Nucleus accumbens (tissue), 56 donors: ENCODE measurements around the gene HSF2BP.
"Not testable (repeated sequence)": the region's sequence is repeated elsewhere in the genome, so short reads cannot be mapped to it uniquely, and the experiment has no call there.

Experiments
- DNase-seq, 56 donors: peaks; one replicate each; lab custom pipeline; 2025; lab: John Stamatoyannopoulos, UW

Gene HSF2BP

DNA sequence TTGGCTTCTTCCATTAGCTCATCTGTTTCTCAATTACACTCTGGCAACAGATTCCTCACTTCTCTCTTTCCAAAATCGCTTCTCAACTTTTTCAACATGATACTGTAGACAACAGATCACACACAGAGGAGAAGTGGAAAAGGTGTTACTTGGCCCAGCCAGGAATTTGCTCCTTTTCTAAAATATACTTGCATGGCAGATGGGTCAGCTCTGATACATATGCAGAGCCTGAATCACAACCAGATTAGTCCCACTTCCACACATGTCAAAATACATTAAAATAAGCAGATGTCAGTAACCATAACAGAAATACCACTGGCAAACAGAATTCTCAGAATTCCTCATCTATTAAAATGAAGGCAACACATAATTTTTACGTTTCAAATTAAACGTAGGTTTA, 89.1 kb downstream of the HSF2BP start:
- DNase-seq, result not testable (repeated sequence)

DNA sequence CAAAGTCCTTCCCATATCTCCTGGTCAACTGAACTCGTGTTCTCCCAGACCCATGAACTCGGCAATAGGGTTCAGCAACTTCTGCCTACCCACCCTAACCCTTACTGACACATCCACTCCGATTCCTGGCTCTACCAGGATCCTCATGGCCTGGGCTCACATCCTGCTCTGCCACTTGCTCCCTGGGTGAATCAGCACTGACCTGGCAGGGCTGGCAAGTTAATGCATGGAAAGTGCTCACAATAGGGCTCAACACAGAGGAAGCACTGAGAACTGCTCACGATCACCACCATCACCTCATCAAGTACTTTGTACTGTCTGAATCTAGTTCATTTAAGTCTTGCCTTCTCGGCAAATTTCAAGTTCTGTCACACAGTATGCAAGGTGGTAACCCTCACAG, 96.8 kb downstream of the HSF2BP start:
- DNase-seq, result not testable (repeated sequence)

- DNase-seq, result not testable (repeated sequence)
These were observed 118.7 kb downstream of the HSF2BP start for GRCh38 chr21:43540561-43540960.

- not testable (repeated sequence) for DNase-seq
These were observed 136.7 kb downstream of the HSF2BP start for GRCh38 chr21:43522495-43523131.

DNA sequence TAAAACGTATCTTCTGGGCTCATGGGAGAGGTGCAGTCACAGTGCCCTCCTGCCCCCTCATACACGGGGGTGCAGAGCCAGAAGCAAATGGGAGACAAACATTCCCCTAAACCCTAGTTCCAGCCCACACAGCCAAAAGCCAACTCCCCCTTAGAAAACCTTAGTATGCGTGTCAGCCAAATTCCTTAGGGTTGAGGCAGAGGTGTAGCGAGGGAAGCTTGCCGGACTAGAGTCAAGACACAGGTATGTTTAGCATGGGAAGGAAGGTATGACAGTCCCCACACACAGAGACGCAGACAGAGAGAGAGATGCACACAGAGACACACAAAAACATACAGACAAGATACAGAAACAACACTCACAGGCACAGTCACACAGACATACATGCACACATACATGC, 141.6 kb downstream of the HSF2BP start:
- DNase-seq, result not testable (repeated sequence)

DNA sequence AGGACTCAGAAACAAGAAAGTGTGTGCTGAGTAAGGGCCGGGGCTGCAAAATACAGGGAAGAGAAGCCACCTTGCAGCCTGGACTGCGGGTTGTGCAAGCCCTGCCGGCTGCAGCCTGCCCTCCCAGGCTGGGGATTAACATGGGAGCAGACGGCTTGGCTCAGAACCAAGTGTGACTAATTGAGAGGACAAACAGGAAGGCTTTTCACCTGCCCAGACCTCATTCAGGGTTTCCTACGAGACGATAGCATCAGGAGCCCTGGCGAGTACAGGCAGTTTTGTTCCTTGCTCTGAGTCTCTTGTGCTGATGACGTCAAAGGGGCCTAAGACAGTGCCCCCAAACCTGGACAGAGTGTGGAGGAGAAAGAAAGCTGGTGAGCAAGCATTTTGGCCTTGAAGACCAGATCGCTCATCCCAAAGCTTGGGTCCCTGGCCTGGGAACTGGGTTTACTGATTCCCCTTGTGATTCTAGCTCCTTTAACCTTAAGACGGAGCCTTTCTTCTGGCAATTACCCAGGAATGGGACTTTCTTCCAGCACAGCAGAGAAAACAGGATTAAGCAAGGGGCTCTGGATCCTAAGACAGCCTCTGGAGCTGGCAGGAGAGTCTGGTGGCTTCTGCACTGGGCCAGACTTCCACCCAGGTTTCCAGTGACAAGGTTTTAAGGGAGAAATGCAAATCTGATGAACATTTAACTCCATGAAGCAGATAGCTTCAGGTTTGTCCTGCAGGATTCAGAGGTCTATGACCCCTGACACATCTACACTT, 142.2 kb downstream of the HSF2BP start:
- DNase-seq, result not testable (repeated sequence)

DNA sequence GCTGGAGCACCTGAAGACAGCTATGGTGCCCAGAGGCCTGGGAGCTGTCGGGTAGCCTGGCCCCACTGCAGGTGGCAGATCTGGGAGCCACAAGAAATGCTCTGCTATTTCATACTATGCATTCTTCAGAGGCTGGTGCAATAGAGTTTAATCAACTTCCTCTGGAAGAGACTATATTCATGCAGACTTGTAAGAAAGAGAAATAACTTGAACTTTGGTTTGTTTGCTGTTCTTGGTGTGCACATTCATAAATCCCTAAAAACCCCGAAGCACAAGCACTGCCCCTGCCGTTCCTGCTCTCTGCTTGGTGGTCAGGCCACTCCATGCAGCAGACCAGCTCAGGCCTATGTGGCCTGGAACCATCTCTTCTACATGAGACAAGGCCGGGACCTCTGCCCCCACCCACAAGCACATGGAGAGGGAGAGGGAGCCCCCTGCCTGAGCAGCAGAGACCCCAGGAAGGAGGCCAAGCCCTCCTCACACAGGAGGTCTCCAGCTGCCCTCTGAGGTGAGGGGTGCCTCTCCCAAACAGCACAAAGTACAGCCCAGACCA, 142.9 kb downstream of the HSF2BP start:
- DNase-seq, result not testable (repeated sequence)

DNA sequence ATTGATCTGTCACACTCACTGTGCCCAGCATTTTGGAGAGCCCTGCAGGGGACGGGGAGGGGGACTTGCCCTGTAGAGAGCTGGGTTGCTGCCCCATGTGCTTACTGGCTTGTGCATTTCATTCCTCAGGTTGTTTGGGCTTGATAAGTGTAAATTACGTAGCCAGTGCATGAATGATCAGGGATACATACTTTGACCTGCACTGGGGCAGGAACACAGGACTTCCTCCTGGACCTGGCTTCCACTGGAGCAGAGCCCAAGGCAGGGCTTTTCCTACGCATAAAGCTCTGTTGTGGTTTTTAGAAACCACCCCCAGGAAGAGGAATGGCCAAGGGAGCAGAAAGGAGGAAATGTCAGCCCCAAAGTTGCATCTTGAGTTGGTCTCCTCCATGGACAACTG, 144.5 kb downstream of the HSF2BP start:
- DNase-seq, result not testable (repeated sequence)

- not testable (repeated sequence) for DNase-seq
These were observed 146.3 kb downstream of the HSF2BP start for GRCh38 chr21:43513023-43513422.

- DNase-seq, result not testable (repeated sequence)
These were observed 148.1 kb downstream of the HSF2BP start for GRCh38 chr21:43511209-43511608.

DNA sequence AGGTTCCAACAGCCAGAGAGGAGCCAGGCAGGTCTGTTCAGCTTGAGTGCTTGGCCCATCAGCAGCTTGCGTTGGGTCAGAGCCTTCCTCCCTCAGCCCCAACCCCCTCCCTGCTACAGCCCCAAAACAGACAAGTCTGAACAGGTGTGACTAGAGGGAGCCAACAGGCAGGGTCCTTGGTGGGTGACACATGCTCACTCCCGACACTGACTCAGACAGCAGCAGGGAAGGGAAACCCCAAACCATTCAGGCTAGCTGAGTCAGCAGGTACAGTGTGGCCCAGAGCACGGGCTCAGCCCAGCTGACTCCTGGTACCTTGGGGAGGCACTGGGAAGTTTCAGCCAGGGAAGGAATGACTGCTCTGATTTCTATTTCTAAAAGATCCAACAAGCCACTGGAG, 148.6 kb downstream of the HSF2BP start:
- DNase-seq, result not testable (repeated sequence)

GRCh38 chr21:43503892-43504291, 155.4 kb downstream of the HSF2BP start:
- DNase-seq, result not testable (repeated sequence)

DNA sequence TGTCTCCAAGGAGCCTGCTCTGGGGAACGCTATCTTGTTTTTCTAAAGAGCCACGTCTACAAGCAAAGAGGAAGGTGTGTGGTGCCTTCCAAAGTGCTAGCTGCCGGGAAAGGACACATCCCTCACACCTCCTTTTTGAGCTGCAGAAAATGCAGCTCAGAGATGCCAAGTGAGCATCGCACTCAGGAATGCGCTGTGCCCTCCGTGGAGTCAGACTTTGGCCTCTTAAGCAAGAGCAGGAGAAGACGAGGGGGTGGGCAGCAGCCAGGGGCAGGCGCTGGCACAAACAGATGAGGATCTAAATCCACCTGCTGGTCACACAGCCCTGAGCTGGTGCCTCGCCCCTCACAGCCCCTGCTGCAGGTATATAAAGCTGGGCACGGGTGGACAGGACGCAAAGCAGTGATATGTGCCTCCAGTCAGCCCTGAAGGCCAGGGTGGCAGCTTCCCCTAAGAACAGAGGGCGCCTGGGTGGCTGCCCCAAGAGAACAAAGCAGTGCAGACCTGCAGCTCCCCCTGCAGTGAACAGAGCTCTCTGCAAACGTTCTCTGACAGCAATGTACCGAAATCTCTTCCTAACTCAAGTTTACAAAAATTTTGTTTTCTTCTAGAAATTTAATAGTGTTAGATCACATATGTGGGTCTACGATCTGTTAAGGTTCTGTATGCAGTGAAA, 156.1 kb downstream of the HSF2BP start:
- not testable (repeated sequence) for DNase-seq

DNA sequence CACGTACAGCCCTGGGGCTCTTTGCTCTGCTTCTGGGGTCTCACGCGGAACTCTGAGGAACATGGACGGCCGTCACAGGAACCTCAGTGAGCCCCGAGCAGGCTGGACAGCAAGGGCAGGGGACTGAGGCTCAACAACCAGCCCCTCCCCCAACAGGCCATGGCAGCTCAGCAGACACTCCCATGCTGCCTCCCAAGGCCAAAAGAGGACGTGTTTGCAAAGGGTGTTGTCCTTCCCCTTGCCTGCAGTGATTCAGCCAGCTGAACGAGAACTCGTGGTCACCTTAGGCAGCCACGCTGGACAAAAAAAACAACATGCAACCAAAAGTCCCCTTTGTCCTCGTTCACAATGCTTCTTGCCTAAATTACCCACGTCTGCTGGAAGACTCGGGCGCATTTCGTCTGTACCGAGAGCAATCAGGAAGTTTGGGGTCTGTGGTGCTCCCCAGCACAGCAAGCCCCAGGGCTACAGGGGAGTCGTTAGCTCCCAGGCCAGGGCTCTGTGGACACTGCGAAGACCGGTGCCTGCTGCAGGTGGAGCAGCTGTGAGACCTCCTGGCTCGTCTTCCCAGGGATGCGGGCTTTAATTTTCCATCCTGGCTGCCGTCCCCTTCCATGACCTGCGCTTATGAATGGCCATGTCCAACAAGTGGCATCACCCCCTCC, 156.7 kb downstream of the HSF2BP start:
- not testable (repeated sequence) for DNase-seq

DNA sequence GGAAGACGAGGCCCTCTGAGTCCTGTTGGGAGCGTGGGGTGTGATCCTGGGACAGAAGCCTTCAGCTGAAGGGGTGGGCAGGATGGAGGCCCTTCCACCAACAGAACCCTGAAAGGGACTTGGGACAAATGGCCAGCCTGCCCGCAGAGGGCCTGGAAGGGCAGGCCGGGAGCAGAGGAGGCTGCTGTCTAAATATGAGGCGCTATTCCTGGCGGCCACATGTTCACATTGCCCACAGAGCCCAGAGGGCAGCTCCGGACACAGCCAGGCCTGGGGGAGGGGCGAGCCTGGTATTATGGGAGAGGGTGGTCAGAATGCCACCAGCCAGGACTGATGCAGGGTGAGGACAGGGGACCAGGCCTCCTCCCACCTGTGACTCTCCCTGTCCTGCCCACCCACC, 160.4 kb downstream of the HSF2BP start:
- not testable (repeated sequence) for DNase-seq

DNA sequence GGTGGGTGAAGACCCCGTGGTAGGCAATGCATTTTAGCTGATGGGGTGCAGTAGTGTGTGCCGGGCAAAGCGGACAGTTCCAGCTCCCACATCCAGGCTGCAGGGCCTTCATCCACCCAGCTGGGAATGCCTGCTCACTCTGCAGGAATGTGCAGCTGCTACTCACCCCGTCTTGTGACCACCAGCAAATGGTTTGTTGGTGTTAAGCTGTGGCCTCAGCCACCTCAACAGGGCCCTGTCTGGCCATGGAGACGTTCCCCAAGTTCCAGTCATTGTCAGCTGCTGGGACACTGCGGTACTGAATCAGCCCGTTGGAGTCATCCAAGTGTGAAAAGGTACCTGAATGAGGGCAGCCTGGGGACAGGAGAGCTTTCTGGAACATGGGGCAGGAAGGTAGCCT, 161.2 kb downstream of the HSF2BP start:
- not testable (repeated sequence) for DNase-seq

- not testable (repeated sequence) for DNase-seq
These were observed 164.8 kb downstream of the HSF2BP start for GRCh38 chr21:43494279-43495012.

- DNase-seq, result not testable (repeated sequence)
These were observed 165.8 kb downstream of the HSF2BP start for GRCh38 chr21:43493471-43493870.

DNA sequence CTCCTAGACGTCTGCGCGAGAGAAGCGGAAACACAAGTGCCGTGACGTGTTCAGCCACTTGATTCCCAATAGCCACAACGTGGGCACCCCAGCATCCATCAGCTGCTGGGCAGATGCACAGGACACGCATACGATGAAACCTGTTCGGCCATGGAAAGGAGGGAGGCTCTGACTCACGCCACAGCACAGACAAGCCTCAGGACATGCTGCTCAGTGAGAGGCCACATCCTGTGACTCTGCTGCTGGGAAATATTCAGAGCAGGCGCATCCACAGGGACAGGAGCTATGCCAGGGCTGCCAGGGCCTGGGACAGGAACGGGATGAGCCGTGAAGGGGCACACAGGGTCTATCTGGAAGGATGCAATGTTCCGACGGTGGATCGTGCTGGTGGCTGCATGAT, 171.1 kb downstream of the HSF2BP start:
- DNase-seq, result not testable (repeated sequence)

GRCh38 chr21:43486051-43486450, 173.2 kb downstream of the HSF2BP start:
- DNase-seq, result not testable (repeated sequence)
